Measurements from ENCODE around the gene COL15A1.

DNA sequence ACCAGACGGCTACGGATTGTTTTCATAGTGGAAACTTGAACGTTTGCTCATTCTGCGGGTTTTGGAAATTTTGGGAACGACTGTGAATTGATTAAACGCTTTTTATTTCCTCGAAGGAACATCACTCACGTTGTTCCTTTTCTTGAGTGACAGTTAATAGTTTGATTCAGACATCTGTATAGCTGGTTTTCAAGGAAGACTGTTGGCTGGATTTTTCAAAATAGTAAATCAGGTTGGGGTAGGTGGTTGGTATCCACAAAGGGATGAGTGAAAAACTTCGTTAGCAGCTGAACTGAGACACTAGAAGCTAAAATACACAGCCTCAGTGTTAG lies 162.3 kb downstream of the COL15A1 start:
- TF ChIP-seq YY1 (IDR thresholded peaks at IDR 0.05; ENCODE audit: insufficient read depth, insufficient read length) (no peak), ZNF274 (IDR thresholded peaks at IDR 0.05; ENCODE audit: low read depth, low read length) (no peak), SUZ12 (IDR thresholded peaks at IDR 0.05; ENCODE audit: extremely low read depth, insufficient read depth, insufficient read length) (no peak)
